HG03521 (cell line): Measurements from ENCODE around the gene CPXM1.

ENCODE experiments used
- ATAC-seq: cut with Tn5 transposase; IDR thresholded peaks from one replicate; pipeline ENCODE4 v1.9.1; 2021; ENCODE audit warnings: mild to moderate bottlenecking, moderate library complexity; ENCODE audit not compliant: unreplicated experiment

The CPXM1 gene

DNA sequence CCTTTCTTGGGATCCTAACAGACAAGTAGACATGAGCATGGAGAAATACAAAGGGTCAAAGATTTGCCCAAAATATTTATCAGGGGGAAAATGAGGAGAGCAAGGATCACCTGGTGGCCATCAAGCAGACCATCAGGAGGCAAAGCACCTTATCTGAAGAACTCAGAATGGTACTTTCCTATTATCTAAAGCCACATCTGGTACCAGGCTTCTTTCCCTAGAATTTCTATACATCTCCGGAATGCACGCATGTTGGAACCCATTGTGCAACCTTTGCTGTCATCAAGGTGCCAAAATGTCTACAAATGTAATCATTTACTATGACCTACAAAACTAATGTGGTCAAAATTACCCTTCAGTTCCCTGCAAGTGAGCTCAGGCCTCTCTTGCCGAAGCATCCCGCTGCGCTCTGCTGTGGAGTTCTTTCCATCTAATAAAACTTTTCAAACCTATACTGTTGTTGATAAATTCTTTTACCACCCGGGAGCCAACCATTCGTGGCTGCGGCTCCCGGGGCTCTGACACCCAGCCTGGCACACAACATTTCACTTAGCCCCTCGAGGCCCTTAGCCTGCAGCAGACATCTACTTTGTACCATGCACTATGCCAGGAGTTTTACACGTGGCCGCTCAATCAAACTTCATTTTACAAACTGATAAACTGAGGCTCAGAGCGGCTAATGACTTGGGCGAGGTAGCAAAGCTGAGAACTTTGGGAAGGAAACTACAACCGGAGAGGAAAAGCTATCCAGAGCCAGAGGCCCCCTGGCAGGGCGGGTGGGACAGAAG lies 3.8 kb upstream of the CPXM1 start:
- ATAC-seq: no peak

DNA sequence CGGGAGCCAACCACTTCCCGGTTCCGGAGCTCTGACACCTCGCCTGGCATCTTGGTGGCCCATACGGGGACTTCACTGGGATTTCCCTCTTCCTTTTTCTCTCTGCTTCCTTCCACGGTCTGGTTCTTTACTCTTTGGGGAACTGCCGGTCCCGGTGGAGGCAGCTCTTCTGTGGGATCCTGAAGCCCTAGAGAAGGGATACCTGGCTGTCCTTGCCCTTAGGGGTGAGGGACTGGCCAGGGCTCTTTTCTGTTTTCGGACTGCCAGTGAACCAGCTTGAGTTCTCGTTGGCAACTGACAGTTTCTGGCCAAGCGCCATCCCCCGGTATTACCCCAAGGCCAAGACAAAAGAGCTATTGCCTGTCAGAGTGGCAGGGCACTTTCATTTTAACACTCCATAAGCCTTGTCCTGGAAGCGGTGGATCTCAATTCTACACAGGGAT lies 880 bp upstream of the CPXM1 start:
- peak; percentile 12 for ATAC-seq

DNA sequence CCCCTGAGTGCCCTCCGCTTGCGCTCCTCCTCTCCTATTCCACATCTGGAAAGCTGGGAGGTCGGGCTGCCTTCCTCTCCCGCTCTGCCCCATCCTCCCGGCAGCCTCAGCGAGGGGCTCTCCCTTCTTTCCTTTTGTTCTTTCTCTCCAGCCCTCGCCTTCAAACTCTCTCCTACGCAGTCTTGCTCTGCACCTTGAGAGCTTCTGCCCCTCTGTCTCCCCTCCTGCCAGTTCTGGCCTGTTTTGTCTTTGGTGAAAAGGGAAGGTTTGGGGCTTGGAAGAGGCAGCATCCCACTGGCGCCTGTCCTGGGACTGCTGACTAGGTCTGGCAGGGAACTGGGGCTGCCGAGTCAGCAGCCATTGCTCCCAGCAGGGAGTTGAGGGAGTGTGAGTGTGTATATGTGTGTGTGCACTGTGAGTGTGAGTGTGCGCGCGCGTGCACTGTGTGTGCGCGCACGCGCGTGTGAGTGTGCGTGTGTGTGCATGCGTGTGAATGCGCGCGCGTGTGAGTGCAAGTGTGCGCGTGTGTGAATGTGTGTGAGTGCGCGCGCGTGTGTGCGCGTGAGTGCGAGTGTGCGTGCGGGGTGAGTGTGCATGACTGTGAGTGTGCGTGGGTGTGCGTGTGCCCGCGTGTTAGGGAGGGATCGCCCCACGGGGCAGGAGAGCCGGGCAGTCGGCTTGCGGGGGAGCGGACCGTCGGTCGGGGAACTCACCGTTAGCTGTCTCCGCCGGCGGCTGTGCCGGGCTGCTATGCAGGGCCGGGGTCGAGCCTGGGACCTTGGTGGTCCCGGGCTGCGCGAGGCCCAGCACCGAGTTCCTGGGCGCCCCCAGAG lies 523 bp downstream of the CPXM1 start:
- ATAC-seq: peak; percentile 14

DNA sequence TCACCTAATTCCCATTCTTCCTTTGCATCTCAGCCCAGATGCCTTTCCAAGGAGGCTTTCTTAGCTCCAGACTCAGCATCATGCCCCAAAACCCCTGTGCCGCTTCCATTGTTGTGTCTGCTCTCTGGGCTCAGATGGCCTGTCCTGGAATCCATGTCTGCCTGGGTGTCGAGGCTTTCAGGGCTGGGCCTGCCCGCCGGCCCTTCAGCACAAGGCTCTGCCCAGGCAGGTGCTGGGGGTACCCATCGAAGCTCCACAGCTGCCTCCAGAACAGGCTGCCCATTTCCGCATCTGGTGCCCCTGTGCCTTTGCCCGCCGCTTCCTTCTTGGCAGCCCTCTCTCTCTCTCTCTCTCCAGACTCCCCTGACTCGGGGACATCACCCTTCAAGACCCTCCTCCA lies 1.2 kb downstream of the CPXM1 start:
- ATAC-seq: no peak

DNA sequence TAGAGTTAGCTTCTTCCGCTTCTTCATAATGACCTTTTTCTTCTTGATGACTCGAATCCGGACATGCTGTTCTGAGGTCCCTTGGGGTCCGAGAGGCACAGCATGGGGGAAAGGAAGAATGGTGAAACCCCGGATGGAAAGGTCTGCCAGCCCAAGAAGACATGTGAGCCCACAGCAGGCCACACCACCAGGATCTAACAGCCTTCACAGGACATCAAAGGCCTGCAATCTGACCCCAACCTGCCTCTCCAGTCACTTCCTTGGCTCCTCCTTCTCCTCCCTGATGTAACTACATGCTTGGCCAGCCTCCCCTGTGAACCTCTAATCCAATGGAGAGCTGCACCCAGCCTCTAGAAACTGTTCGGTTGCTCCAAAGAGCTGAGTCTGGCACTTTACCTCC lies 1.6 kb downstream of the CPXM1 start:
- no peak for ATAC-seq

DNA sequence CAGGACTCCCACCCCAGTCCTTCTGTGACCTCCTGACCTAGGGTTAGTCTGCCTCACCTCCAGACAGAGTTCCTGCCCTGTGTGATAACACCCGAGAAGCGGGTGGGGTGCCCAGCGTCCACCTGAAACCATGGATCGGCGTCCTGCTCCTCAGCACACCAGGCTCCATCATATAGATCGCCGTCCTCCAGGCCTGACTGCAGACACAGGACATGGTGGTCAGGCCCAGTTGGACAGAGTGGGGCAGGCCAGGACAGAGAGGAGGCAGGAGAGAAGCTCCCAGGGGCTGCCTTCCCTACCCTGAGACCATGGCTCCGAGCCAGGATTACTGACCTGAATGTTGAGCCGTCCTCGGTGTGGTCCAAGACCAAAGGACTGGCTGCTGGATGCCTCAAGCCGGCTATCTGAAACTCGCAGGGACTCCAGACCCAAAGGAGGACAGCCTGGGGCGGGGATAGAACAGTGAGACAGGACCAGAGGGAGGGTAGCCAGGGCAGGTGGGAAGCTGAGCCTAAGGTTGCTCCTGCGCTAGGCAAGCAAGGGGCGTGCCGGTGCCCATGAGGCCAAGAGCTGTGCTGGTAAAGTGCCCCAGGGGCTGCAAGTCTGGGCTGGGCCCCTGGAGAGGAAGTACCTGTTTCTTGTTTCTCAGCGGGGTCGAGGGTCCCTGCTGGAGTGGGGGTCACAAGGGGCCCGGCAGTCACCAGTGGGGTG lies 2.2 kb downstream of the CPXM1 start:
- ATAC-seq: no peak

DNA sequence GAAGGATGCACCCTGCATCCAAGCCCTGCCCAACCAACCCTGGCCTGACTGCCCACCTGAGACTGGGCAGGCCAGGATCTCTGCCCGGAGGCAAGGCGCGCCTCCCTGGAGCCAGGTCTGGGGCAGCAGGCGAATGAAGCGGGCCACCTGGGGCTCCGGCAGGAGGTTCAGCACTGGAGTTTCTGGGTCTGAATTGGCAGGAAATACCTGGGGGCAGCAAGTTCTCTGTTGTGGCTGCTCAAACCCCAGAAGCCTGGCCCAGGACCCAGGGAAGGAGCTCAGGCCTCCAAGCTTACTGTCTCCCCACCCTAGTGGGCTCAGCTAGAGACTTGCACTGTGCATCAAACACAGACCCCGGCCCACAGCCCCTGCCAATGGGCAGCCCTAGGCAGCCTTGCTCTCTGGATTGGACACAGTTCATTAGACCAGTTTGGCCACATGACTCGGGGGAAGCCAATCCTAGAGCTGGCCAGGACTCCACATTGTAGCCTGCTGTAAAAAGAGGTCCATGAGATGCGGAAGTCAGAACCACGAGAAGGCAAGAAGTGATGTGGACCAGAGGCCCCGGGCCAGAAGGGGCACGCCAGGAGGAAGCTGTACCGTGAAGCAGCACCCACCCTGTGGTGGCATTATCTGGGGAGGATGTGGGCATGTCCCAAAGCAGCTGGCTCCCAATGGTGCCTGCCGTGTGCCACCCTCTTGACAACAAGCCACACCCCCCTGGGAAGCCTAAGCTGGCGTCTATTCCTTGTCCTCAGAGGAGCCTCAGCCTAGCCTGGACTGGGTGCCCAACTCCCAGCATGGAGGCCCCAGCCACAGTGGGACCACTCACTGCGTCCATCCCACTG lies 3.1 kb downstream of the CPXM1 start:
- ATAC-seq: no peak

DNA sequence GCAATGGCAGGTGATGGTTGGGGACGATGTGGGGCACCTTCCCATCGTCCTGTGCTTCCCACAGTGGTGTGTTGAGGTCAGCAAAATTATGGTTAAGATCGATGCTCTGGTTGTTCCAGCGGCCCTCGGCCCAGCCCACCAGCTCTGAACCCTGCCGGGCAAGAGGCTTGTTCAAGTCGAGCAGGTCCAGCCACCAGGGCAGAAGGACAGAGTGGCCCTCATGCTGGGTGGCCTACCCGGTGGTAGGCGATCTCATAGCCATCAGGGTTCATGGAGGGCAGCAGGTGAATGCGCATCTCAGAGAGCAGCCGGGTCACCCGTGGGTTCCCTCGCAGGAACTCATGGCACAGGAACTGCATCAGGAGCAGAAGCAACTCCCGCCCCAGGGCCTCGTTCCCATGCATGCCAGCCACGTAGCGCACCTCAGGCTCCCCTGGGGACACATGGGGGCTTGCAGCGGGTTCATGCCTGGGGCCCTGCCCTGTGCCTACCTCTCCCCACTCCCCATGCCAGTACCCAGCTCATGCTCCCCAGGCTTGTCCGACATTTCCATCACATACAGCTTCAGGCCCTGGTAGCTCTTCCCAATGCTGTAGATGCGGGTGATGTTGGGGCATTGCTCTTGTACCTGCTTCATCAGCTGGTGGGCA lies 4.3 kb downstream of the CPXM1 start:
- ATAC-seq: no peak

DNA sequence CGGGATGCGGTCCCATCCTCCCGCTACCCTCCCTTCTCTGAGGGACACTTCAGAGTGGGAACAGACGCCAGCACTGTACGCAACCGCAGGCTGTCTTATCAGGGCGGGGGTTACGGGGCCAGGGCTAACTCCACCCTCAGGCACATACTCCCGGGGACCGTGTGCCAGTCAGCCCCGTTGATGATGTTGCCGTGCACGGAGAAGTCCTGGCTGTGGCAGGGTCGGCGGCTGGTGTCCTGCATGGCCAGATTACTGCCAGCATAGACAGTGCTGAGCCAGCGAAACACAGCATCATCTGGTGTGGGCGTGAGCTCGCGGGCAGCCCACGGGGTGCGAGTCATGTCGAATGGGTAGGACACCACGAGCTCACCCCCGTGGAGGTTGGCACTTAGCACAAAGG lies 5.0 kb downstream of the CPXM1 start:
- ATAC-seq: no peak

DNA sequence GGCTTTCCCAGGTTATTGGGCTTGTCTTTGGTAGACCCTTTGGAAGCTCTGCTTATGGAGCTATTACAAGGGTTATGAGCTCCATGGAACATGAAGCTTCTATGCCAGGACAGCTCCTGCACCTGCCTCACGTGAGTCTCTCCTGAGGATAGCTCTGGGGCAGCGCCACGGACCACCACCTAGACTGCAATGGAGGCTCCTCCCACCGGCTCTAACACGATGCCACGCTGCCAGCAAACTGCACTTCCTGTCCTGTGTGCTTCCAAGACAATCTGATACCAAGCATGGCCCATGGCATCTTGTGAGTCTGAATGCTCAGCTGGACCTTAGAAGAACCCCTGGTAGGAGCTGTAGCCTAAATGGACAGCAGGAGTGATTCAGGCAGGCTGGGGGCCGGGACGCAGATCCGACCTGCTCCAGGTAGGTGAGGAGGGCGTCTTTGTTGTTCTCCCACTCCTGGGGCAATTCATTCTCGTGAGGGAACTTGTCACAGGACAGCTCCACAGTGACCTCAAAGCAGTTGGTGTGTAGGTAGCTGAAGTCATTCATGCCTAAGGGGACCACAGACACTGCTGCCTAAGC lies 5.5 kb downstream of the CPXM1 start:
- ATAC-seq: no peak

DNA sequence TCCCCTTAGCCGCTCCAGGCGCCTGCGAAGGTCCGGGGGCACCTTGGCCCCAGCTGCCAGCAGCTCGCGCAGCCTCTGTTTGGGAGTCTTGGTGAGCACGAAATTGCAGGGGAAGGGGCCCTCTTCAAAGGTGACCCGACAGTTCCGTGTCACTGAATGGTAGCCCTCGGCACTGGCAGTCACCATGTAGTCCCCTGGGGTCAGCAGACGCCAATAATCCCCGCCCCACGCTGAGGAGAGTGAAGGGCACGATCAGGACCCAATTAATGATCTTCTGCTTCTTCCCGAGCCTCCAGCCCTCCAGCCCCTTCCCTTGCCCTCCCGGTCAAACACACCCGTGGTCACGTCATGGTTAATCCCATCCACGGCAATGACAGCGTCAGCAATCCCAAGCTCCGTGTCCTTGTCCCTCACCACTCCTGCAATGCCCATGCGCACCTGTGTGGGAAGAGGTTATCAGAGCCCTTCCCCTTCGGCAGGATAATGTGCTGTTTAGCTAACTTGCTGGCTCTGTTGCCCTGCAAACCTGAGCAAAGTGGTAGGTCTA lies 6.2 kb downstream of the CPXM1 start:
- ATAC-seq: no peak

DNA sequence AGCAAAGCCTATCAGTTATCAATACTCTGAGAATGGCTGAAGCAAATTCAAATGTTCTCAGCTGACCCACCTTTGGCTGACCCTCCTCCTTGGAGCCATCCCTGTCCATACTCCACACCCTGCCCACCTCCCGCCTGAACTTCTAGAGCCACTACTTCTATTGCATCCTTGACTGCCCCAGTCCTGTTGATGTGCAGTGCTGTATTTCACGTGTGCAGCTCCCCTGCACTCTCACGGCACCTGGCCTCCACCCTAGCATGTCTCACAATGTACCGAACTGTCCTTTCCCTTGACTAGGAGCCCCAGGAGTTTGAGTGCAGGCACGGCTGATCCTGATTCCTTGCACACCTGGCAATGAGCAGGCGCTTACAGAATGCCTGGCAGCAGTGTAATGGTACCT lies 7.0 kb downstream of the CPXM1 start:
- no peak for ATAC-seq

DNA sequence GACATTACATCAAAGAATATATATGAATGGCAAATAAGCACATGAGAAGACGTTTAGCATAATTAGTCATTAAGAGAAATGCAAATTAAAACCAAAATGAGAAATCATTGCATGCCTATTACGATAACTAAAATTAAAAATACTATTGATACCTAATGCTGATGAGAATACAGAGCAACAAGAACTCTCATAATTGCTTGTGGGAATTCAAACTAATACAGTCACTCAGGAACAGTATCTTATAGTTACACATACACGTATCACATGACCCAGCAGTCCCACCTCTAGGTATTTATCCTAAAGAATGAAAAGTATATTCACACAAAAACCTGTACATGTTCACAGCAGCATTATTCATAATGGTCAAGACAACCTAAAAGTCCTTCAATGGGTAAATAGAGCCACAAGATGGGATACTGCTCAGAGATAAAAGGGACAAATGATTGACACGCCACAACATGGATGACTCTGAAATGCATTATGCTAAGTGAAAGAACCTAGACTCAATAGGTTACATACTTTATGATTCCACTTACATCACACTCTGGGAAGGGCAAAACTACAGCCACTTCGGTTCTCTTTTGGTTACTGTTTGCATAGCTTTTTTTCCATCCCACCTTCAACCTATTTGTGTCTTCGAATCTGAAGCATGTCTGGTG lies 16.4 kb downstream of the CPXM1 start:
- ATAC-seq: no peak

DNA sequence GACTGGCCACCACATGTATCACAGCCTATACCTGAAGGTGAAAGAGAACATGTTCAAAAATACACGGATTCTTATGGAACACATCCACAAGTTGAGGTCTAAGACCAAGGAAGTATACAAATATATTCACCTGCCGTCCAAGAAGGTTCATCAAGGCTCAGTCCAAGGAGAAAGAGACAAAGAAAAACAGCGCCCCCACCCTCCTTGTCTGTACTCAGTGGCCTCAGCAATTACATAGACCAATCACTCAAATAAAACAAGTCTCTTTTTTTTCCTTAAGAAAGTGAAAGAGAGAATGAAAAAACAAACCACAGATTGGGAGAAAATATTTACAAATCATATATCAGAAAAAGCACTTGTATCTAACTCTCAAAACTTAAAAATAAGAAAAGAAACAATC lies 19.5 kb downstream of the CPXM1 start:
- ATAC-seq: no peak

DNA sequence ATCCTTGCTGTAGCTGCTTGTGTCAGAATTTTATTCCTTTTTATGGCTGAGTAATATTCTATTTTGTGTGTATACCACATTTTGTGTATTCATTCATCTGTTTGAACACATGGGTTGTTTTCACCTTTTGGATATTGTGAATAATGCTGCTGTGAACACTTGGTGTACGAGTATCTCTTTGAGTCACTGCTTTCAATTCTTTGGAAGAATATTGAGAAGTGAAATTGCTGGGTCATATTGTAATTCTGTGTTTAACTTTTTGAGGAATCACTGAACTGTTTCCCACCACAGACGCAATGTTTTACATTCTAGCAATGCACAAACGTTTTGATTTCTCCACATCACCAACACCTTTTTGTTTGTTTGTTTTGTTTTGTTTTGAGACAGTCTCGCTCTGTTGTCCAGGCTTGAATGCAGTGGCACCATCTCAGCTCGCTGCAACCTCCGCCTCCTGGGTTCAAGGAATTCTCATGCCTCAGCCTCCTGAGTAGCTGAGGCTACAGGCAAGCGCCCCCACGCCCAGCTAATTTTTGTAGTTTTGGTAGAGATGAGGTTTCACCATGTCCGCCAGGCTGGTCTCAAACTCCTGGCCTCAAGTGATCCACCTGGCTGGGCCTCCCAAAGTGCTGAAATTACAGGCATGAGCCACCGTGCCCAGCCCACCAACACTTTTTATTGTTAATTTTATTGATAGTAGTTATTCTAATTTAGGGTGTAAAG lies 21.7 kb downstream of the CPXM1 start:
- ATAC-seq: no peak

DNA sequence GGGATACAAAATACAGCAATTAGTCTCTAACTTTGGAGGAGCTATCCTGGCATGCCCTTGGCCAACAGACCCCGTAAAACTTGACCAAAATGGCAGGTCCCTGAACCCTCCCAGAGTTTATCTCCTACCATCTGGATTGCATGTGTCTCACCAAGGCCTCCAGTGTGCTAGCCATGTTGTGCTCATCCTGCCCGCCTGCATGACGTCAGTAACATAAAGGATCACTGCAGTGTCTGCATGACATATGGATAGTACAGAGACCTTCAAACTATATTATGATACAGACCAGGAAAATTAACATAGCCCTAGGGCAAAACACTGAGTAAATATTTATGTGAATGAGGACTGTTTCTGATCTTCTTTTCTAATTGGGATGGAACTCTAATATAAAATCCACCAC lies 25.3 kb downstream of the CPXM1 start:
- no peak for ATAC-seq

DNA sequence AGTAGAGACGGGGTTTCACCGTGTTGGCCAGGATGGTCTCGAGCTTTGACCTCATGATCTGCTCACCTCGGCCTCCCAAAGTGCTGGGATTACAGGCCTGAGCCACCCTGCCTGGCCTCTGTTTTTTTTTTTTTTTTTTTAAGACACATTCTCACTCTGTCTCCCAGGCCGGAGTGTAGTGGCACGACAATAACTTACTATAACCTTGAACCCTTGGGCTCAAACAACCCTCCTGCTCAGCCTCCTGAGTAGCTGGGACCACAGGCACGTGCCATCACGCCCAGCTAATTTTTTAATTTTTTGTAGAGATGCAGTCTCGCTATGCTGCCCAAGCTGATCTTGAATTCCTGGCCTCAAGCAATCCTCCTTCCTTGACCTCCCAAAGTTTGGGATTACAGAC lies 26.6 kb downstream of the CPXM1 start:
- ATAC-seq: no peak

DNA sequence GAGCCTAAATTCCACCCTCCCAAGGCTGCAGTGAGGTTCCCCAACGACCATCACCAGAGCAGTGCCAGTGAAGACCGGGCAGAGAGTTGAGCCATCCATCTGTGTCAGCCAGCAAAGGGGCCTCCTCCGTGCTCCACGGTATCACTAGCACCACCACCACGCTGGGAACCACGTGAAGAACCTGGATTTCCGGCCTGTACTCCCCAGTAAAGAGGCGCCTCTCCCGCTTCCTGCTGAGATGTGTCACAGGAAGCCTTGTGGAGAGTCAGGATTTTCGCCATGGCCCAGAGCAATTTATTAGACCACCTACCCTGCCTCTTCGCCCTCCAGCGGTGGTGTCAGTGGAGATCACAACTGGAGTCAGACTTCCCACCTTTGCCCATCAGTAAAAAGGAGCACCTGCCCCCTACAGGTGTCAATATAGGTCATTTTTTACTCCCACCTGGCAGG lies 28.8 kb downstream of the CPXM1 start:
- no peak for ATAC-seq
